SK-N-SH treated with all-trans-retinoic acid at 6 μM for 48 hours (cell line): ENCODE measurements around the gene CTNNBL1.

ENCODE experiments used
- ATAC-seq: fragments of 200-7000 bp; cut with Tn5 transposase; 3 replicates; pipeline ENCODE4 v1.9.1; 2020; ENCODE audit warnings: mild to moderate bottlenecking, moderate library complexity
- ARNTL ChIP-seq: fragments of 450-650 bp; formaldehyde crosslinking; IDR thresholded peaks from 2 replicates; pipeline ENCODE4 v1.5.0; 2020; ENCODE audit warnings: low read depth, mild to moderate bottlenecking, moderate library complexity, borderline replicate concordance
- BACH2 ChIP-seq: fragments of 250-450 bp; sonication (Bioruptor Pico); IDR thresholded peaks from 2 replicates; pipeline ENCODE4 v1.9.0; 2021; ENCODE audit warnings: mild to moderate bottlenecking, borderline replicate concordance
- CSDC2 ChIP-seq: fragments of 250-450 bp; sonication (Bioruptor Pico); IDR thresholded peaks from 2 replicates; pipeline ENCODE4 v1.5.0; 2020; ENCODE audit warnings: mild to moderate bottlenecking, moderate library complexity
- ESRRG ChIP-seq: fragments of 250-450 bp; sonication (Bioruptor Pico); IDR thresholded peaks from 2 replicates; pipeline ENCODE4 v1.6.1; 2021; ENCODE audit warnings: mild to moderate bottlenecking
- GLIS3 ChIP-seq: fragments of 250-450 bp; sonication (Bioruptor Pico); IDR thresholded peaks from 2 replicates; pipeline ENCODE4 v1.5.0; 2020; ENCODE audit warnings: mild to moderate bottlenecking, moderate library complexity
- ISL1 ChIP-seq: fragments of 250-450 bp; sonication (Bioruptor Pico); IDR thresholded peaks from 2 replicates; pipeline ENCODE4 v2.1.2; 2022; ENCODE audit warnings: mild to moderate bottlenecking, moderate library complexity
- OSR1 ChIP-seq: fragments of 250-450 bp; sonication (Bioruptor Pico); IDR thresholded peaks from 2 replicates; pipeline ENCODE4 v1.8.0; 2022; ENCODE audit warnings: moderate library complexity, mild to moderate bottlenecking, inconsistent platforms
- PPARA ChIP-seq: fragments of 250-450 bp; sonication (Bioruptor Pico); IDR thresholded peaks from 2 replicates; pipeline ENCODE4 v1.5.0; 2020; ENCODE audit warnings: mild to moderate bottlenecking, borderline replicate concordance
- SNAI2 ChIP-seq: fragments of 250-450 bp; sonication (Bioruptor Pico); IDR thresholded peaks from 2 replicates; pipeline ENCODE4 v1.5.0; 2020; ENCODE audit warnings: mild to moderate bottlenecking, moderate library complexity
- TCF4 ChIP-seq: fragments of 250-450 bp; sonication (Bioruptor Pico); IDR thresholded peaks from 2 replicates; pipeline ENCODE4 v1.8.0; 2021; ENCODE audit warnings: mild to moderate bottlenecking, moderate library complexity, borderline replicate concordance
- TOX ChIP-seq: fragments of 250-450 bp; sonication (Bioruptor Pico); IDR thresholded peaks from 2 replicates; pipeline ENCODE4 v1.8.0; 2021; ENCODE audit warnings: mild to moderate bottlenecking, moderate library complexity, borderline replicate concordance
- ZC3H10 ChIP-seq: fragments of 250-450 bp; sonication (Bioruptor Pico); IDR thresholded peaks from 2 replicates; pipeline ENCODE4 v1.5.1; 2021; ENCODE audit warnings: mild to moderate bottlenecking, moderate library complexity
- ZFP30 ChIP-seq: fragments of 450-650 bp; formaldehyde crosslinking; IDR thresholded peaks from 2 replicates; pipeline ENCODE4 v1.5.0; 2022; ENCODE audit warnings: mild to moderate bottlenecking, moderate library complexity
- ZNF565 ChIP-seq: fragments of 450-650 bp; formaldehyde crosslinking; conservative IDR thresholded peaks from 2 replicates; pipeline ENCODE4 v1.5.0; 2020; ENCODE audit warnings: low read depth, mild to moderate bottlenecking, moderate library complexity
- ZNF70 ChIP-seq: fragments of 450-650 bp; formaldehyde crosslinking; IDR thresholded peaks from 2 replicates; pipeline ENCODE4 v1.5.0; 2020; ENCODE audit warnings: mild to moderate bottlenecking, moderate library complexity
- ZNF8 ChIP-seq: fragments of 450-650 bp; formaldehyde crosslinking; IDR thresholded peaks from 2 replicates; pipeline ENCODE4 v1.5.0; 2020; ENCODE audit warnings: mild to moderate bottlenecking, moderate library complexity
- TF ChIP-seq, protein P1 (sequence below): fragments of 250-450 bp; sonication (Bioruptor Pico); IDR thresholded peaks from 2 replicates; pipeline ENCODE4 v1.8.0; 2021; ENCODE audit warnings: low read depth, mild to moderate bottlenecking, moderate library complexity, borderline replicate concordance
- TF ChIP-seq, protein P2 (sequence below): fragments of 250-450 bp; sonication (Bioruptor Pico); IDR thresholded peaks from 2 replicates; pipeline ENCODE4 v1.5.1; 2021; ENCODE audit warnings: mild to moderate bottlenecking, moderate library complexity
- TF ChIP-seq, protein P3 (sequence below): fragments of 250-450 bp; sonication (Bioruptor Pico); IDR thresholded peaks from 2 replicates; pipeline ENCODE4 v1.8.0; 2020; ENCODE audit warnings: mild to moderate bottlenecking, moderate library complexity, borderline replicate concordance
- TF ChIP-seq, protein P4 (sequence below): fragments of 250-450 bp; sonication (Bioruptor Pico); IDR thresholded peaks from 2 replicates; pipeline ENCODE4 v1.5.1; 2020; ENCODE audit warnings: low read depth, mild to moderate bottlenecking, moderate library complexity
- TF ChIP-seq, protein P5 (sequence below): fragments of 250-450 bp; sonication (Bioruptor Pico); IDR thresholded peaks from 2 replicates; pipeline ENCODE4 v1.5.0; 2020; ENCODE audit warnings: mild to moderate bottlenecking, moderate library complexity

The CTNNBL1 gene

DNA sequence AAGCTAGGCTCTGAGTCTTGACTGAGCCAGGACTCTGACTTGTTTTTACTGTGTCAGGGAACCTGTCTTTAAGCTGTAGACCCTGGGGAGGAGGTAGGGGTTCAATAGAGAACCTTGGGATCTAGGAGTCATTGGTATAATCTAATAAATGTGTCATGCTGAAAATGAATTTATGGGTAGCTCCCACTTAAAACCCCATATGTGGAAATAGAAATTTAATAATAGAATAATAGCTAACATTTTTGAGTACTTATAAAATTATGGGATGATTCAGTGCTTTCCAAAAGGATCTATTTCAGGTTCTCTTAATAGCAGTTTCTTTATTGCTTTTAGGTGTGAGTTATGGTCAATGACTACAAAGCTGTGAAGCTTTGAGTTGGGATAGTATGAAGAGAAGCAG is 41.7 kb downstream of the CTNNBL1 start (continued):
- TF ChIP-seq ESRRG: no peak

DNA sequence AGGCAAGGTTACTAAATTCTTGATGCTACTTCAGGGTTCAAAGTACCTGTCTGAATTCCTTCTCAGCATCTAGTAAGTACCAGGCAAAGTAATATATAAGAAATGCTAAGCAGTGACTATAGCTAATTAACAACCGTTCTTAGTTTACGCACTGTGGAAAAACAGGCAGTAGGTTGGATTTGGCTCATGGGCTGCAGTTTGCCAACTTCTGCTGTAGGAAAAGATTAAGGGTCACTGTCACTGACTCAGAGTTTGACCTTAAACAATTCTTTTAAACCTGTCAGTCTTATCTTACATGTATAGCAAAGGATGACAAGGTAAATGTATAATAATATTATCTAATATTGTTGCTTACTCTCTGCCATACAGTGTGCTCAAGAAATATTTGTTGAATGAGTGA is 42.3 kb downstream of the CTNNBL1 start:
- ATAC-seq: no peak
- TF ChIP-seq SNAI2 (CRISPR knock-in tag): no peak
- TF ChIP-seq, protein P1, sequence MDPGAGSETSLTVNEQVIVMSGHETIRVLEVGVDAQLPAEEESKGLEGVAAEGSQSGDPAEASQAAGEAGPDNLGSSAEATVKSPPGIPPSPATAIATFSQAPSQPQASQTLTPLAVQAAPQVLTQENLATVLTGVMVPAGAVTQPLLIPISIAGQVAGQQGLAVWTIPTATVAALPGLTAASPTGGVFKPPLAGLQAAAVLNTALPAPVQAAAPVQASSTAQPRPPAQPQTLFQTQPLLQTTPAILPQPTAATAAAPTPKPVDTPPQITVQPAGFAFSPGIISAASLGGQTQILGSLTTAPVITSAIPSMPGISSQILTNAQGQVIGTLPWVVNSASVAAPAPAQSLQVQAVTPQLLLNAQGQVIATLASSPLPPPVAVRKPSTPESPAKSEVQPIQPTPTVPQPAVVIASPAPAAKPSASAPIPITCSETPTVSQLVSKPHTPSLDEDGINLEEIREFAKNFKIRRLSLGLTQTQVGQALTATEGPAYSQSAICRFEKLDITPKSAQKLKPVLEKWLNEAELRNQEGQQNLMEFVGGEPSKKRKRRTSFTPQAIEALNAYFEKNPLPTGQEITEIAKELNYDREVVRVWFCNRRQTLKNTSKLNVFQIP (CRISPR knock-in tag): no peak
- no peak for TF ChIP-seq ZNF70 (CRISPR knock-in tag)
- TF ChIP-seq ZNF8: no peak
- no peak for TF ChIP-seq PPARA
- no peak for TF ChIP-seq ZC3H10 (CRISPR knock-in tag)
- no peak for TF ChIP-seq CSDC2
- TF ChIP-seq, protein P2, sequence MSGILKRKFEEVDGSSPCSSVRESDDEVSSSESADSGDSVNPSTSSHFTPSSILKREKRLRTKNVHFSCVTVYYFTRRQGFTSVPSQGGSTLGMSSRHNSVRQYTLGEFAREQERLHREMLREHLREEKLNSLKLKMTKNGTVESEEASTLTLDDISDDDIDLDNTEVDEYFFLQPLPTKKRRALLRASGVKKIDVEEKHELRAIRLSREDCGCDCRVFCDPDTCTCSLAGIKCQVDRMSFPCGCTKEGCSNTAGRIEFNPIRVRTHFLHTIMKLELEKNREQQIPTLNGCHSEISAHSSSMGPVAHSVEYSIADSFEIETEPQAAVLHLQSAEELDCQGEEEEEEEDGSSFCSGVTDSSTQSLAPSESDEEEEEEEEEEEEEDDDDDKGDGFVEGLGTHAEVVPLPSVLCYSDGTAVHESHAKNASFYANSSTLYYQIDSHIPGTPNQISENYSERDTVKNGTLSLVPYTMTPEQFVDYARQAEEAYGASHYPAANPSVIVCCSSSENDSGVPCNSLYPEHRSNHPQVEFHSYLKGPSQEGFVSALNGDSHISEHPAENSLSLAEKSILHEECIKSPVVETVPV (CRISPR knock-in tag): no peak
- TF ChIP-seq ISL1 (CRISPR knock-in tag): no peak; the same call in 1 of the 2 replicates
- TF ChIP-seq, protein P3, sequence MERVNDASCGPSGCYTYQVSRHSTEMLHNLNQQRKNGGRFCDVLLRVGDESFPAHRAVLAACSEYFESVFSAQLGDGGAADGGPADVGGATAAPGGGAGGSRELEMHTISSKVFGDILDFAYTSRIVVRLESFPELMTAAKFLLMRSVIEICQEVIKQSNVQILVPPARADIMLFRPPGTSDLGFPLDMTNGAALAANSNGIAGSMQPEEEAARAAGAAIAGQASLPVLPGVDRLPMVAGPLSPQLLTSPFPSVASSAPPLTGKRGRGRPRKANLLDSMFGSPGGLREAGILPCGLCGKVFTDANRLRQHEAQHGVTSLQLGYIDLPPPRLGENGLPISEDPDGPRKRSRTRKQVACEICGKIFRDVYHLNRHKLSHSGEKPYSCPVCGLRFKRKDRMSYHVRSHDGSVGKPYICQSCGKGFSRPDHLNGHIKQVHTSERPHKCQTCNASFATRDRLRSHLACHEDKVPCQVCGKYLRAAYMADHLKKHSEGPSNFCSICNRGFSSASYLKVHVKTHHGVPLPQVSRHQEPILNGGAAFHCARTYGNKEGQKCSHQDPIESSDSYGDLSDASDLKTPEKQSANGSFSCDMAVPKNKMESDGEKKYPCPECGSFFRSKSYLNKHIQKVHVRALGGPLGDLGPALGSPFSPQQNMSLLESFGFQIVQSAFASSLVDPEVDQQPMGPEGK: no peak
- TF ChIP-seq ZNF565 (CRISPR knock-in tag): no peak
- no peak for TF ChIP-seq TCF4 (CRISPR knock-in tag)
- TF ChIP-seq ARNTL (CRISPR knock-in tag): no peak
- TF ChIP-seq GLIS3 (CRISPR knock-in tag): no peak

DNA sequence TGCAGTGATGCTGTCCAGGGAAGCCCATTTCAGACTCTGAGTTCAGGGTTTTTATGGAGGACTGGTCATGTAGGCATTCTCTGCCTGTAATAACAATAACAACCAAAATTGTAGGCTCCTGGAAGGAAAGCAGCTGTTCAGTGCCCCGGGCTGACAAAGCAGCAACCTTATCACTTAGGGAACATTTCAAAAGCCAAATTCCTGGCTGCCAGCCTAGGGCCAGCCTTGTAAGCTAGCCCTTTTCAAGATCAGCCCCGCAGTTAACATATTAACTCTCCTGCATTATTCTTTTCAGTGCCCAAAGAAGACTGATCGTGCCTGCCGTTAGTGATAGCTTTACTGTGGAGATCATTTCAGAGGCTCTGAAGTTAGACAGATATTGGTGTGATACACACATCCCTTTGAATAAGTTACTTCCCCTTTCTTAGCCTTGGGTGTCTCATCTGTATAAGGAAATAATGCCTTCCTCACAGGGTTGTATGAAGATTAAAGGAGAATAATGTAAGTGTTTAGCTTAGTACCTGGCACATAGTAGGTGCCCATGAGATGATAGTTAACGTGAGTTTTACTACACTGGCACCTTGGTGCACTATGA is 44.1 kb downstream of the CTNNBL1 start:
- no peak for ATAC-seq
- TF ChIP-seq CSDC2: no peak
- TF ChIP-seq ISL1 (CRISPR knock-in tag): no peak
- TF ChIP-seq ZC3H10 (CRISPR knock-in tag): no peak
- TF ChIP-seq OSR1 (CRISPR knock-in tag): no peak
- no peak for TF ChIP-seq ZNF565 (CRISPR knock-in tag)
- TF ChIP-seq, protein P1 (CRISPR knock-in tag): no peak
- no peak for TF ChIP-seq TOX (CRISPR knock-in tag)
- TF ChIP-seq, protein P4, sequence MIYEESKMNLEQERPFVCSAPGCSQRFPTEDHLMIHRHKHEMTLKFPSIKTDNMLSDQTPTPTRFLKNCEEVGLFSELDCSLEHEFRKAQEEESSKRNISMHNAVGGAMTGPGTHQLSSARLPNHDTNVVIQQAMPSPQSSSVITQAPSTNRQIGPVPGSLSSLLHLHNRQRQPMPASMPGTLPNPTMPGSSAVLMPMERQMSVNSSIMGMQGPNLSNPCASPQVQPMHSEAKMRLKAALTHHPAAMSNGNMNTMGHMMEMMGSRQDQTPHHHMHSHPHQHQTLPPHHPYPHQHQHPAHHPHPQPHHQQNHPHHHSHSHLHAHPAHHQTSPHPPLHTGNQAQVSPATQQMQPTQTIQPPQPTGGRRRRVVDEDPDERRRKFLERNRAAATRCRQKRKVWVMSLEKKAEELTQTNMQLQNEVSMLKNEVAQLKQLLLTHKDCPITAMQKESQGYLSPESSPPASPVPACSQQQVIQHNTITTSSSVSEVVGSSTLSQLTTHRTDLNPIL (CRISPR knock-in tag): no peak
- TF ChIP-seq PPARA: no peak
- no peak for TF ChIP-seq ESRRG
- TF ChIP-seq ZNF8: no peak
- TF ChIP-seq TCF4 (CRISPR knock-in tag): no peak
- no peak for TF ChIP-seq BACH2
- no peak for TF ChIP-seq ZFP30

DNA sequence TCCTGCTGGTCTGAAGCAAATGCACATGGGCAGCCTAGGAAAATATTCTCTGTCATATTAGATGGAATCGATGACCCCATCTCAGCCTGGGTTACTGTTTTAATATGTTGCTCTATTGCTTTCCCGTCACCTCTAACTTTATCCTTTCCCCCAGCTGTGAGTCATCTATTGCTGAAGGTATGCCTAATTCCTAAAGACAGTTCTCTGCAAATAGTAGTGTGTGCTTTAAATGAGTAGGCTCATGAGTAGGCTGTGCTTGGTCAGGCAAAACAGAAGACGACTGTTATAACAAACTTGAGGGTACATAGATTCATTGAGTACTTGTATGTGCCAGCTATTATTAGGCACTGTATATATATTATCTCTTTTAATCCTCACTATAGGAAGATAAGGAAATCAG is 47.2 kb downstream of the CTNNBL1 start:
- ATAC-seq: peak; percentile 93
- TF ChIP-seq, protein P5, sequence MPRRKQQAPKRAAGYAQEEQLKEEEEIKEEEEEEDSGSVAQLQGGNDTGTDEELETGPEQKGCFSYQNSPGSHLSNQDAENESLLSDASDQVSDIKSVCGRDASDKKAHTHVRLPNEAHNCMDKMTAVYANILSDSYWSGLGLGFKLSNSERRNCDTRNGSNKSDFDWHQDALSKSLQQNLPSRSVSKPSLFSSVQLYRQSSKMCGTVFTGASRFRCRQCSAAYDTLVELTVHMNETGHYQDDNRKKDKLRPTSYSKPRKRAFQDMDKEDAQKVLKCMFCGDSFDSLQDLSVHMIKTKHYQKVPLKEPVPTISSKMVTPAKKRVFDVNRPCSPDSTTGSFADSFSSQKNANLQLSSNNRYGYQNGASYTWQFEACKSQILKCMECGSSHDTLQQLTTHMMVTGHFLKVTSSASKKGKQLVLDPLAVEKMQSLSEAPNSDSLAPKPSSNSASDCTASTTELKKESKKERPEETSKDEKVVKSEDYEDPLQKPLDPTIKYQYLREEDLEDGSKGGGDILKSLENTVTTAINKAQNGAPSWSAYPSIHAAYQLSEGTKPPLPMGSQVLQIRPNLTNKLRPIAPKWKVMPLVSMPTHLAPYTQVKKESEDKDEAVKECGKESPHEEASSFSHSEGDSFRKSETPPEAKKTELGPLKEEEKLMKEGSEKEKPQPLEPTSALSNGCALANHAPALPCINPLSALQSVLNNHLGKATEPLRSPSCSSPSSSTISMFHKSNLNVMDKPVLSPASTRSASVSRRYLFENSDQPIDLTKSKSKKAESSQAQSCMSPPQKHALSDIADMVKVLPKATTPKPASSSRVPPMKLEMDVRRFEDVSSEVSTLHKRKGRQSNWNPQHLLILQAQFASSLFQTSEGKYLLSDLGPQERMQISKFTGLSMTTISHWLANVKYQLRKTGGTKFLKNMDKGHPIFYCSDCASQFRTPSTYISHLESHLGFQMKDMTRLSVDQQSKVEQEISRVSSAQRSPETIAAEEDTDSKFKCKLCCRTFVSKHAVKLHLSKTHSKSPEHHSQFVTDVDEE (CRISPR knock-in tag): no peak
- TF ChIP-seq BACH2: no peak
- TF ChIP-seq CSDC2: no peak
- TF ChIP-seq OSR1 (CRISPR knock-in tag): no peak
- no peak for TF ChIP-seq TOX (CRISPR knock-in tag)
- TF ChIP-seq SNAI2 (CRISPR knock-in tag): no peak
- TF ChIP-seq GLIS3 (CRISPR knock-in tag): no peak
- TF ChIP-seq ZFP30: no peak
- TF ChIP-seq ZNF565 (CRISPR knock-in tag): no peak
- no peak for TF ChIP-seq ZNF70 (CRISPR knock-in tag)
- no peak for TF ChIP-seq ARNTL (CRISPR knock-in tag)
- no peak for TF ChIP-seq ISL1 (CRISPR knock-in tag)
- TF ChIP-seq, protein P2 (CRISPR knock-in tag): no peak
